C4-2B (cell line): ENCODE data around the gene PCDHA6.

Experiments used
- H3K27ac ChIP-seq: fragments of 450-650 bp; 2 replicates; pipeline ENCODE4 v1.5.1; 2017
- ZFX ChIP-seq: fragments of 450-650 bp; IDR thresholded peaks from 2 replicates; pipeline ENCODE4 v1.6.1; 2017
- TF ChIP-seq, protein P1 (sequence below): fragments of 450-650 bp; conservative IDR thresholded peaks from 2 replicates; pipeline ENCODE4 v1.5.1; 2017; ENCODE audit warnings: mild to moderate bottlenecking

The PCDHA6 gene

GRCh38 chr5:140855772-140856674, 28.3 kb downstream of the PCDHA6 start, which contains the start of gene PCDHA10:
Gene PCDHA10 (plus strand): TSS chr5:140855897. CDS start chr5:140856049, 152 bp downstream.
- H3K27ac ChIP-seq: no peak within 1 kb of the TSS
- TF ChIP-seq, protein P1, sequence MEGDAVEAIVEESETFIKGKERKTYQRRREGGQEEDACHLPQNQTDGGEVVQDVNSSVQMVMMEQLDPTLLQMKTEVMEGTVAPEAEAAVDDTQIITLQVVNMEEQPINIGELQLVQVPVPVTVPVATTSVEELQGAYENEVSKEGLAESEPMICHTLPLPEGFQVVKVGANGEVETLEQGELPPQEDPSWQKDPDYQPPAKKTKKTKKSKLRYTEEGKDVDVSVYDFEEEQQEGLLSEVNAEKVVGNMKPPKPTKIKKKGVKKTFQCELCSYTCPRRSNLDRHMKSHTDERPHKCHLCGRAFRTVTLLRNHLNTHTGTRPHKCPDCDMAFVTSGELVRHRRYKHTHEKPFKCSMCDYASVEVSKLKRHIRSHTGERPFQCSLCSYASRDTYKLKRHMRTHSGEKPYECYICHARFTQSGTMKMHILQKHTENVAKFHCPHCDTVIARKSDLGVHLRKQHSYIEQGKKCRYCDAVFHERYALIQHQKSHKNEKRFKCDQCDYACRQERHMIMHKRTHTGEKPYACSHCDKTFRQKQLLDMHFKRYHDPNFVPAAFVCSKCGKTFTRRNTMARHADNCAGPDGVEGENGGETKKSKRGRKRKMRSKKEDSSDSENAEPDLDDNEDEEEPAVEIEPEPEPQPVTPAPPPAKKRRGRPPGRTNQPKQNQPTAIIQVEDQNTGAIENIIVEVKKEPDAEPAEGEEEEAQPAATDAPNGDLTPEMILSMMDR: peak; percentile 56
- TF ChIP-seq ZFX: no peak

DNA sequence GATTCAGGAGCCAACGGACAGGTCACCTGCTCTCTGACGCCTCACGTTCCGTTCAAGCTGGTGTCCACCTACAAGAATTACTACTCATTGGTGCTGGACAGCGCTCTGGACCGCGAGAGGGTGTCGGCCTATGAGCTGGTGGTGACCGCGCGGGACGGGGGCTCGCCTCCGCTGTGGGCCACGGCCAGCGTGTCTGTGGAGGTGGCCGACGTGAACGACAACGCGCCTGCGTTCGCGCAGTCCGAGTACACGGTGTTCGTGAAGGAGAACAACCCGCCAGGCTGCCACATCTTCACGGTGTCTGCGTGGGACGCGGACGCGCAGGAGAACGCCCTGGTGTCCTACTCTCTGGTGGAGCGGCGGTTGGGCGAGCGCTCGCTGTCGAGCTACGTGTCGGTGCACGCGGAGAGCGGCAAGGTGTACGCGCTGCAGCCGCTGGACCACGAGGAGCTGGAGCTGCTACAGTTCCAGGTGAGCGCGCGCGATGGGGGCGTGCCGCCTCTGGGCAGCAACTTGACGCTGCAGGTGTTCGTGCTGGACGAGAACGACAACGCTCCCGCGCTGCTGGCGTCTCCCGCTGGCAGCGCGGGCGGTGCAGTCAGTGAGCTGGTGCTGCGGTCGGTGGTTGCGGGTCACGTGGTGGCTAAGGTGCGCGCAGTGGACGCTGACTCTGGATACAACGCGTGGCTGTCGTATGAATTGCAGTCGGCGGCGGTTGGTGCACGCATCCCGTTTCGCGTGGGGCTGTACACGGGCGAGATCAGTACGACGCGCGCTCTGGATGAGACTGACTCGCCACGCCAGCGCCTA, 29.6 kb downstream of the PCDHA6 start:
- H3K27ac ChIP-seq: no peak overlapping the region
- TF ChIP-seq, protein P1: no peak
- TF ChIP-seq ZFX: no peak

DNA sequence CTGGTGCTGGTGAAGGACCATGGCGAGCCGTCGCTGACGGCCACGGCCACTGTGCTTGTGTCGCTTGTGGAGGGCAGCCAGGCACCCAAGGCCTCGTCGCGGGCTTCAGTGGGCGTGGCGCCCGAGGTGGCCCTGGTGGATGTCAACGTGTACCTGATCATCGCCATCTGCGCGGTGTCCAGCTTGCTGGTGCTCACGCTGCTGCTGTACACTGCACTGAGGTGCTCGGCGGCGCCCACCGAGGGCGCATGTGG, 30.2 kb downstream of the PCDHA6 start:
- TF ChIP-seq, protein P1: no peak
- no peak for TF ChIP-seq ZFX
- H3K27ac ChIP-seq: no peak overlapping the region

GRCh38 chr5:140862441-140863295, 34.9 kb downstream of the PCDHA6 start:
- TF ChIP-seq, protein P1: no peak
- TF ChIP-seq ZFX: no peak
- H3K27ac ChIP-seq: no peak overlapping the region

- TF ChIP-seq, protein P1: peak; percentile 73
- no peak for TF ChIP-seq ZFX
Measured at GRCh38 chr5:140868721-140869554, 41.2 kb downstream of the PCDHA6 start, which contains the start of gene PCDHA11. Gene PCDHA11 (plus strand): TSS chr5:140868957. CDS start chr5:140869104, 147 bp downstream.

DNA sequence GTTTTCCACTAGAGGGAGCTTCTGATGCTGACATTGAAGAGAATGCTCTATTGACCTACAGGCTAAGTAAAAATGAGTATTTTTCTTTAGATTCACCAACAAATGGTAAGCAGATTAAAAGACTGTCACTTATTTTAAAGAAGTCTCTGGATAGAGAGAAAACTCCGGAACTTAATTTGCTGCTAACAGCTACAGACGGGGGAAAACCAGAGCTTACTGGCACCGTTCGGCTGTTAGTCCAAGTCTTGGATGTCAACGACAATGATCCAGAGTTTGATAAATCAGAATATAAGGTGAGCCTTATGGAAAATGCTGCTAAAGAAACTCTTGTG, 41.8 kb downstream of the PCDHA6 start:
- TF ChIP-seq, protein P1: peak; percentile 33
- no peak for TF ChIP-seq ZFX
- H3K27ac ChIP-seq: no peak overlapping the region

More at GRCh38 chr5:140868721-140869554, 41.2 kb downstream of the PCDHA6 start, which contains the start of gene PCDHA11:
- H3K27ac ChIP-seq: no peak within 1 kb of the TSS
